Measurements from ENCODE around the gene SCAMP3.
"Not testable (repeated sequence)": the region's sequence is repeated elsewhere in the genome, so short reads cannot be mapped to it uniquely, and the experiment has no call there.

GRCh38 chr1:155212051-155212440 lies 50.1 kb downstream of the SCAMP3 start:
- not testable (repeated sequence) for TF ChIP-seq REST (IDR thresholded peaks at IDR 0.05); MAX (IDR thresholded peaks at IDR 0.05); GABPA (IDR thresholded peaks at IDR 0.05 in 1 of 2, conservative IDR thresholded peaks at IDR 0.05 in 1 of 2); CTCF (IDR thresholded peaks at IDR 0.05; ENCODE audit: low read depth, low read length, missing input control); NR2F2 (IDR thresholded peaks at IDR 0.05); FOXA1 (IDR thresholded peaks at IDR 0.05); RAD21 (IDR thresholded peaks at IDR 0.05); ZBTB33 (IDR thresholded peaks at IDR 0.05); SP1 (IDR thresholded peaks at IDR 0.05); RXRA (IDR thresholded peaks at IDR 0.05); TAF1 (conservative IDR thresholded peaks at IDR 0.05); HNF4A (conservative IDR thresholded peaks at IDR 0.05); HNF4G (IDR thresholded peaks at IDR 0.05); EGR1 (IDR thresholded peaks at IDR 0.05; ENCODE audit: low read depth in 2 of 2)
